Activated CD8-positive, alpha-beta memory T cell treated with anti-CD3 and anti-CD28 coated beads, Interleukin-2, amount 50 U/mL, for 48 hours (primary cell): ENCODE measurements around the gene AP2A1.

Source experiments
- DNase-seq: peaks from one replicate; pipeline ENCODE4 v3.0.0-alpha.2; 2020

The AP2A1 gene

GRCh38 chr19:49766007-49766929, 533 bp upstream of the AP2A1 start:
- peak; percentile 96 for DNase-seq

GRCh38 chr19:49767381-49767780, 580 bp downstream of the AP2A1 start:
- DNase-seq: no peak

- DNase-seq: no peak
Observed at GRCh38 chr19:49767967-49768581, 1.3 kb downstream of the AP2A1 start.

- DNase-seq: no peak
Observed at GRCh38 chr19:49770529-49770928, 3.7 kb downstream of the AP2A1 start.

GRCh38 chr19:49771674-49772139, 4.9 kb downstream of the AP2A1 start:
- DNase-seq: no peak

- no peak for DNase-seq
Observed at GRCh38 chr19:49772850-49773432, 6.1 kb downstream of the AP2A1 start.

GRCh38 chr19:49773663-49774350, 7.0 kb downstream of the AP2A1 start:
- DNase-seq: no peak

- DNase-seq: no peak
Observed at GRCh38 chr19:49774969-49775368, 8.2 kb downstream of the AP2A1 start.

GRCh38 chr19:49775742-49776370, 9.1 kb downstream of the AP2A1 start:
- no peak for DNase-seq

- DNase-seq: no peak
Observed at GRCh38 chr19:49776371-49776764, 9.6 kb downstream of the AP2A1 start.

GRCh38 chr19:49779731-49780555, 13.1 kb downstream of the AP2A1 start:
- DNase-seq: no peak

GRCh38 chr19:49780861-49781260, 14.1 kb downstream of the AP2A1 start:
- no peak for DNase-seq

GRCh38 chr19:49781394-49781793, 14.6 kb downstream of the AP2A1 start:
- no peak for DNase-seq

- DNase-seq: no peak
Observed at GRCh38 chr19:49782515-49782914, 15.7 kb downstream of the AP2A1 start.

- no peak for DNase-seq
Observed at GRCh38 chr19:49786376-49786820, 19.6 kb downstream of the AP2A1 start.

- DNase-seq: no peak
Observed at GRCh38 chr19:49787746-49788145, 20.9 kb downstream of the AP2A1 start.

GRCh38 chr19:49788857-49789256, 22.1 kb downstream of the AP2A1 start:
- DNase-seq: no peak

- no peak for DNase-seq
Observed at GRCh38 chr19:49790866-49791265, 24.1 kb downstream of the AP2A1 start.

- DNase-seq: no peak
Observed at GRCh38 chr19:49791776-49792445, 25.1 kb downstream of the AP2A1 start.

- DNase-seq: no peak
Observed at GRCh38 chr19:49792829-49793560, 26.2 kb downstream of the AP2A1 start.

GRCh38 chr19:49793561-49793840, 26.7 kb downstream of the AP2A1 start:
- no peak for DNase-seq
